ENCODE data around the gene CDKAL1.

- TF ChIP-seq REST (IDR thresholded peaks at IDR 0.05): no peak
- TF ChIP-seq CTCF (IDR thresholded peaks at IDR 0.05): no peak
- no peak for TF ChIP-seq POLR2A (IDR thresholded peaks at IDR 0.05; ENCODE audit: low read length)
- no peak for TF ChIP-seq EP300 (IDR thresholded peaks at IDR 0.05)
- no peak for TF ChIP-seq ELK1 (IDR thresholded peaks at IDR 0.05; ENCODE audit: low read depth, low read length)
These were observed 663.9 kb downstream of the CDKAL1 start for GRCh38 chr6:21198032-21198640.
